ENCODE data around the gene SLC4A9.

DNA sequence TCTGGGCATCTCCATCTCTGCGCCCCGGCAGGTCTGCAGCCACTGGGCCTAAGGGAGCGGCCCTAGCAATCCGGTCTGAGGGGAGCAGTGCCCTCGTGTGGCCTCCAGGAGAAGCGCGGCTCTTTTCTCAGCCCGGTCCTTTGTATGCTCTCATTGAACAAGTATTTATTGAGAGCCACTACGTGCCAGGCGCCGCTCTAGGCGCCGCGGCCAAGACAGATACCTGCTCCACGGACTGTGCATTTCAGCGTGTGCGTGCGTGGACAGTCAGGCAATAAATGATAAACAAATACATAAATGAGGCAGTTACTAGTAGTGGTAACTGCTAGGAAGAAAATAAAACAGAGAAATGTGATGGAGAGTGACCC is 2.3 kb upstream of the SLC4A9 start:
- TF ChIP-seq, protein P1, sequence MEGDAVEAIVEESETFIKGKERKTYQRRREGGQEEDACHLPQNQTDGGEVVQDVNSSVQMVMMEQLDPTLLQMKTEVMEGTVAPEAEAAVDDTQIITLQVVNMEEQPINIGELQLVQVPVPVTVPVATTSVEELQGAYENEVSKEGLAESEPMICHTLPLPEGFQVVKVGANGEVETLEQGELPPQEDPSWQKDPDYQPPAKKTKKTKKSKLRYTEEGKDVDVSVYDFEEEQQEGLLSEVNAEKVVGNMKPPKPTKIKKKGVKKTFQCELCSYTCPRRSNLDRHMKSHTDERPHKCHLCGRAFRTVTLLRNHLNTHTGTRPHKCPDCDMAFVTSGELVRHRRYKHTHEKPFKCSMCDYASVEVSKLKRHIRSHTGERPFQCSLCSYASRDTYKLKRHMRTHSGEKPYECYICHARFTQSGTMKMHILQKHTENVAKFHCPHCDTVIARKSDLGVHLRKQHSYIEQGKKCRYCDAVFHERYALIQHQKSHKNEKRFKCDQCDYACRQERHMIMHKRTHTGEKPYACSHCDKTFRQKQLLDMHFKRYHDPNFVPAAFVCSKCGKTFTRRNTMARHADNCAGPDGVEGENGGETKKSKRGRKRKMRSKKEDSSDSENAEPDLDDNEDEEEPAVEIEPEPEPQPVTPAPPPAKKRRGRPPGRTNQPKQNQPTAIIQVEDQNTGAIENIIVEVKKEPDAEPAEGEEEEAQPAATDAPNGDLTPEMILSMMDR (IDR thresholded peaks at IDR 0.05; ENCODE audit: insufficient read depth, low read length, poor library complexity, severe bottlenecking): peak; percentile 91
- no peak for TF ChIP-seq EZH2phosphoT487 (conservative IDR thresholded peaks at IDR 0.05; ENCODE audit: low read length)

Data from SU-DHL-6 (cell line).